Liver (tissue), 3 donors: Measurements from ENCODE around the gene ADAMTS19.

Source experiments
- ATF3 ChIP-seq: IDR thresholded peaks from 2 replicates; pipeline ENCODE4 v1.6.1; 2016; ENCODE audit warnings: antibody characterized with exemption
- EGR1 ChIP-seq, 2 donors: IDR thresholded peaks; 2 replicates each; pipeline ENCODE4 v1.6.1; 2016 to 2018; ENCODE audit warnings: antibody characterized with exemption in 2 of 2, low read depth in 2 of 2
- GABPA ChIP-seq, 2 donors: IDR thresholded peaks in 1 of 2; conservative IDR thresholded peaks in 1 of 2; 2 replicates each; pipeline ENCODE4 v1.6.1; 2016; ENCODE audit warnings: antibody characterized with exemption in 2 of 2, mild to moderate bottlenecking in 1 of 2, moderate library complexity in 1 of 2
- HNF4A ChIP-seq, 2 donors: conservative IDR thresholded peaks; 2 replicates each; pipeline ENCODE4 v1.6.1; 2016; ENCODE audit warnings: antibody characterized with exemption in 2 of 2, mild to moderate bottlenecking in 2 of 2
- MAX ChIP-seq: IDR thresholded peaks from 2 replicates; pipeline ENCODE4 v1.6.1; 2016; ENCODE audit warnings: antibody characterized with exemption
- RAD21 ChIP-seq, 2 donors: IDR thresholded peaks; 2 replicates each; pipeline ENCODE4 v1.6.1; 2016; ENCODE audit warnings: antibody characterized with exemption in 2 of 2, mild to moderate bottlenecking in 2 of 2
- REST ChIP-seq: IDR thresholded peaks from 2 replicates; pipeline ENCODE4 v1.6.1; 2016; ENCODE audit warnings: antibody characterized with exemption, mild to moderate bottlenecking
- RXRA ChIP-seq, 2 donors: IDR thresholded peaks; 2 replicates each; pipeline ENCODE4 v1.6.1; 2017 to 2018; ENCODE audit warnings: antibody characterized with exemption in 2 of 2, mild to moderate bottlenecking in 1 of 2
- SP1 ChIP-seq: IDR thresholded peaks from 2 replicates; pipeline ENCODE4 v1.6.1; 2018; ENCODE audit warnings: antibody characterized with exemption, mild to moderate bottlenecking
- TAF1 ChIP-seq: conservative IDR thresholded peaks from 2 replicates; pipeline ENCODE4 v1.6.1; 2016; ENCODE audit warnings: antibody characterized with exemption, mild to moderate bottlenecking
- TF ChIP-seq, protein P1 (sequence below): fragments of 150-350 bp; IDR thresholded peaks from 2 replicates; pipeline ENCODE4 v1.5.1; 2017; ENCODE audit warnings: improper control_type of control experiment, low read depth, low read length; ENCODE audit not compliant: missing input control
- donor health status: healthy.
- donor health status: healthy.

GRCh38 chr5:129499208-129499852 lies 39.2 kb downstream of the ADAMTS19 start:
- TF ChIP-seq, protein P1, sequence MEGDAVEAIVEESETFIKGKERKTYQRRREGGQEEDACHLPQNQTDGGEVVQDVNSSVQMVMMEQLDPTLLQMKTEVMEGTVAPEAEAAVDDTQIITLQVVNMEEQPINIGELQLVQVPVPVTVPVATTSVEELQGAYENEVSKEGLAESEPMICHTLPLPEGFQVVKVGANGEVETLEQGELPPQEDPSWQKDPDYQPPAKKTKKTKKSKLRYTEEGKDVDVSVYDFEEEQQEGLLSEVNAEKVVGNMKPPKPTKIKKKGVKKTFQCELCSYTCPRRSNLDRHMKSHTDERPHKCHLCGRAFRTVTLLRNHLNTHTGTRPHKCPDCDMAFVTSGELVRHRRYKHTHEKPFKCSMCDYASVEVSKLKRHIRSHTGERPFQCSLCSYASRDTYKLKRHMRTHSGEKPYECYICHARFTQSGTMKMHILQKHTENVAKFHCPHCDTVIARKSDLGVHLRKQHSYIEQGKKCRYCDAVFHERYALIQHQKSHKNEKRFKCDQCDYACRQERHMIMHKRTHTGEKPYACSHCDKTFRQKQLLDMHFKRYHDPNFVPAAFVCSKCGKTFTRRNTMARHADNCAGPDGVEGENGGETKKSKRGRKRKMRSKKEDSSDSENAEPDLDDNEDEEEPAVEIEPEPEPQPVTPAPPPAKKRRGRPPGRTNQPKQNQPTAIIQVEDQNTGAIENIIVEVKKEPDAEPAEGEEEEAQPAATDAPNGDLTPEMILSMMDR, result no peak
- no peak for TF ChIP-seq SP1
- TF ChIP-seq TAF1, result no peak
- TF ChIP-seq EGR1 (IDR thresholded peaks at IDR 0.05; ENCODE audit: low read depth in 2 of 2), result no peak
- TF ChIP-seq RAD21 (IDR thresholded peaks at IDR 0.05), result no peak
- TF ChIP-seq RXRA (IDR thresholded peaks at IDR 0.05), result no peak
- no peak for TF ChIP-seq GABPA (IDR thresholded peaks at IDR 0.05 in 1 of 2, conservative IDR thresholded peaks at IDR 0.05 in 1 of 2)
- no peak for TF ChIP-seq HNF4A (conservative IDR thresholded peaks at IDR 0.05)
- TF ChIP-seq REST, result no peak
- no peak for TF ChIP-seq MAX
- no peak for TF ChIP-seq ATF3
